DND-41 (cell line): ENCODE measurements around the gene LLGL2.
"Not testable (repeated sequence)": the region's sequence is repeated elsewhere in the genome, so short reads cannot be mapped to it uniquely, and the experiment has no call there.

Experiments
- ATAC-seq: fragments of 200-7000 bp; cut with Tn5 transposase; 3 replicates; pipeline ENCODE4 v1.9.1; 2021; ENCODE audit warnings: low read depth; ENCODE audit not compliant: insufficient read depth
- DNase-seq: peaks from one replicate; pipeline ENCODE4 v3.0.0-alpha.2; 2020
- H2AFZ ChIP-seq: 2 replicates; pipeline ENCODE4 v1.6.0; 2012; ENCODE audit warnings: low read depth, low read length
- H3K27ac ChIP-seq: 2 replicates; pipeline ENCODE4 v1.5.1; 2012; ENCODE audit warnings: low read length, inconsistent platforms
- H3K27me3 ChIP-seq: fragments of 200-600 bp; sonication (generic); 2 replicates; pipeline ENCODE4 v1.6.0; 2012; ENCODE audit warnings: low read length, mild to moderate bottlenecking, inconsistent platforms; ENCODE audit not compliant: insufficient read depth, poor library complexity
- H3K36me3 ChIP-seq: 2 replicates; pipeline ENCODE4 v1.5.1; 2012; ENCODE audit warnings: low read length, inconsistent platforms; ENCODE audit not compliant: insufficient read depth
- H3K4me1 ChIP-seq: 2 replicates; pipeline ENCODE4 v1.5.1; 2012; ENCODE audit warnings: mild to moderate bottlenecking, low read length; ENCODE audit not compliant: insufficient read depth
- H3K4me2 ChIP-seq: 2 replicates; pipeline ENCODE4 v1.6.0; 2012; ENCODE audit warnings: mild to moderate bottlenecking, moderate library complexity, low read length, inconsistent platforms; ENCODE audit not compliant: insufficient read depth
- H3K4me3 ChIP-seq, 2 experiments: fragments of 200-600 bp in 1 of 2; shearing (Covaris generic) in 1 of 2; 2 replicates each; pipeline ENCODE4 v1.5.1; 2012 to 2016; ENCODE audit warnings: inconsistent platforms in 2 of 2, low read length in 2 of 2, mild to moderate bottlenecking in 2 of 2, low read depth in 1 of 2, moderate library complexity in 1 of 2
- H3K79me2 ChIP-seq: 2 replicates; pipeline ENCODE4 v1.6.0; 2012; ENCODE audit warnings: low read length, inconsistent platforms; ENCODE audit not compliant: insufficient read depth
- H3K9ac ChIP-seq: 2 replicates; pipeline ENCODE4 v1.6.0; 2012; ENCODE audit warnings: low read depth, mild to moderate bottlenecking, inconsistent platforms, low read length, moderate library complexity
- H3K9me3 ChIP-seq: 2 replicates; pipeline ENCODE4 v1.5.1; 2012; ENCODE audit warnings: low read length, moderate library complexity, mild to moderate bottlenecking, inconsistent platforms; ENCODE audit not compliant: insufficient read depth, severe bottlenecking
- H4K20me1 ChIP-seq: 2 replicates; pipeline ENCODE4 v1.6.0; 2012; ENCODE audit warnings: low read length; ENCODE audit not compliant: insufficient read depth
- EZH2 ChIP-seq: IDR thresholded peaks from 3 replicates; pipeline ENCODE4 v1.6.1; 2012; ENCODE audit warnings: borderline replicate concordance, low read depth, mild to moderate bottlenecking, moderate library complexity, low read length, inconsistent platforms; ENCODE audit not compliant: severe bottlenecking
- TF ChIP-seq, protein P1 (sequence below): IDR thresholded peaks from 2 replicates; pipeline ENCODE4 v1.5.1; 2012; ENCODE audit warnings: borderline replicate concordance, low read length, moderate library complexity, mild to moderate bottlenecking; ENCODE audit not compliant: poor library complexity, severe bottlenecking; ENCODE audit errors: extremely low read depth

The LLGL2 gene

GRCh38 chr17:75517297-75517865 lies 8.1 kb upstream of the LLGL2 start:
- peak overlapping the region; percentile 79 for H3K9ac ChIP-seq

DNA sequence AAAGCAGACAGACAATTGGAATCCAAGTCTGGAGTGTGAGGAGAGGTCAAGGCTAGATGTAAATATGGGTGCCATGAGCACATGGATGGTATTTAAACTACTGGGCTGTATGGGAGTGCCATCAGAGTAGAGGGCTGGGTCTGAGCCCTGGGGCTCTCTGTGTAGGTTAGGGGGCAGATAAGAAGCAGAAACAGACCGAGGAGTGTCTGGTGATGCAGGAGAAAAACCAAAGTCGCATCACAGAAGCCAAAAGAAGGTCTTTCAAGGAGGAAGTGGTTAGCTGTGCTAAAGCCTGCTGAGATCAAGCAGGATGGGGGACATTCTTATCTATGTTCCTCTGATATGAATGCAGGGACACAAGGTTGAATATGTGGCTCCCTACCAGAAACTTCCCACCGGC lies 7.3 kb upstream of the LLGL2 start:
- no peak for TF ChIP-seq EZH2
- TF ChIP-seq, protein P1, sequence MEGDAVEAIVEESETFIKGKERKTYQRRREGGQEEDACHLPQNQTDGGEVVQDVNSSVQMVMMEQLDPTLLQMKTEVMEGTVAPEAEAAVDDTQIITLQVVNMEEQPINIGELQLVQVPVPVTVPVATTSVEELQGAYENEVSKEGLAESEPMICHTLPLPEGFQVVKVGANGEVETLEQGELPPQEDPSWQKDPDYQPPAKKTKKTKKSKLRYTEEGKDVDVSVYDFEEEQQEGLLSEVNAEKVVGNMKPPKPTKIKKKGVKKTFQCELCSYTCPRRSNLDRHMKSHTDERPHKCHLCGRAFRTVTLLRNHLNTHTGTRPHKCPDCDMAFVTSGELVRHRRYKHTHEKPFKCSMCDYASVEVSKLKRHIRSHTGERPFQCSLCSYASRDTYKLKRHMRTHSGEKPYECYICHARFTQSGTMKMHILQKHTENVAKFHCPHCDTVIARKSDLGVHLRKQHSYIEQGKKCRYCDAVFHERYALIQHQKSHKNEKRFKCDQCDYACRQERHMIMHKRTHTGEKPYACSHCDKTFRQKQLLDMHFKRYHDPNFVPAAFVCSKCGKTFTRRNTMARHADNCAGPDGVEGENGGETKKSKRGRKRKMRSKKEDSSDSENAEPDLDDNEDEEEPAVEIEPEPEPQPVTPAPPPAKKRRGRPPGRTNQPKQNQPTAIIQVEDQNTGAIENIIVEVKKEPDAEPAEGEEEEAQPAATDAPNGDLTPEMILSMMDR = no peak
- peaks cover 52% of the 10 kb centered on the region for H3K36me3 ChIP-seq
- H3K9ac ChIP-seq = peak overlapping the region; percentile 79; the same call in 1 of the 2 replicates
- peaks cover 23% of the 10 kb centered on the region for H4K20me1 ChIP-seq
- peak overlapping the region in 1 of 2 experiments; percentile 67; a peak in 2 of 4 replicates for H3K4me3 ChIP-seq
- no peaks in the 10 kb centered on the region for H3K27me3 ChIP-seq
- DNase-seq (peak; percentile 52), ATAC-seq (0 out of 3 replicates have a peak, but pooled peaks have one; percentile 4)
- peaks cover 35% of the 10 kb centered on the region for H3K79me2 ChIP-seq
- no peaks in the 10 kb centered on the region for H3K9me3 ChIP-seq
- peak overlapping the region; percentile 8; the same call in 1 of the 2 replicates for H3K27ac ChIP-seq
- H3K4me2 ChIP-seq = peak overlapping the region; percentile 92
- no peak overlapping the region for H2AFZ ChIP-seq
- H3K4me1 ChIP-seq = peaks cover 40% of the 10 kb centered on the region

More at GRCh38 chr17:75517297-75517865, 8.1 kb upstream of the LLGL2 start:
- Histone ChIP-seq H4K20me1 (peaks cover 23% of the 10 kb centered on the region), H3K36me3 (peaks cover 50% of the 10 kb centered on the region), H2AFZ (peak overlapping the region; percentile 86), H3K27ac (peak overlapping the region; percentile 60), H3K9me3 (no peaks in the 10 kb centered on the region), H3K79me2 (peaks cover 35% of the 10 kb centered on the region), H3K4me2 (peak overlapping the region; percentile 92), H3K4me1 (peaks cover 44% of the 10 kb centered on the region), H3K27me3 (no peaks in the 10 kb centered on the region), H3K4me3 (peak overlapping the region; percentile 67 to 88; a peak in 3 of 4 replicates)
- no peak for ATAC-seq
- peak; percentile 24 for DNase-seq
- TF ChIP-seq, protein P1 = no peak
- no peak for TF ChIP-seq EZH2

GRCh38 chr17:75518983-75519537 lies 6.4 kb upstream of the LLGL2 start:
- Histone ChIP-seq H2AFZ (no peak overlapping the region), H3K27me3 (no peaks in the 10 kb centered on the region), H3K4me3 (no peak overlapping the region), H3K9me3 (no peaks in the 10 kb centered on the region), H3K9ac (no peak overlapping the region), H4K20me1 (peaks cover 16% of the 10 kb centered on the region), H3K4me2 (no peak overlapping the region), H3K36me3 (peaks cover 54% of the 10 kb centered on the region), H3K27ac (no peak overlapping the region), H3K79me2 (peaks cover 26% of the 10 kb centered on the region), H3K4me1 (peaks cover 32% of the 10 kb centered on the region)
- ATAC-seq (no peak), DNase-seq (no peak)
- no peak for TF ChIP-seq EZH2
- TF ChIP-seq, protein P1 = peak; percentile 13

DNA sequence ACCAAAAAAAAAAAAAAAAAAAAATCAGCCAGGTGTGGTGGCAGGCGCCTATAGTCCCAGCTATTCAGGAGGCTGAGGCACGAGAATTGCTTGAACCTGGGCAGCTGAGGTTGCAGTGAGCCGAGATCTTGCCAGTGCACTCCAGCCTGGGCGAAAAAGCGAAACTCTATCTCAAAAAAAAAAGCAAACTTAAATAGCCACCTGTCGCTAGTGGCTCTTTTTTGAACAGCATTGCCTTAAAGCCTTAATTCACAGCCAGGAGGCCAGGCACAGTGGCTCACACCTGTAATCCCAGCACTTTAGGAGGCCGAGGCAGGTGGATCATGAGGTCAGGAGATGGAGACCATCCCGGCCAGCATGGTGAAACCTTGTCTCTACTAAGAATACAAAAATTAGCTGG lies 5.1 kb upstream of the LLGL2 start:
- H3K36me3 ChIP-seq = peaks cover 58% of the 10 kb centered on the region
- H3K4me3 ChIP-seq, DNase-seq, ATAC-seq, H3K4me2 ChIP-seq, H3K27me3 ChIP-seq, H3K9ac ChIP-seq, H2AFZ ChIP-seq, H3K27ac ChIP-seq, H3K9me3 ChIP-seq: not testable (repeated sequence)
- peaks cover 16% of the 10 kb centered on the region for H4K20me1 ChIP-seq
- H3K4me1 ChIP-seq = peaks cover 24% of the 10 kb centered on the region
- H3K79me2 ChIP-seq = peaks cover 15% of the 10 kb centered on the region
